ENCODE results near the gene NFIA.
"Not testable (repeated sequence)": the region's sequence is repeated elsewhere in the genome, so short reads cannot be mapped to it uniquely, and the experiment has no call there.

NFIA gene

GRCh38 chr1:61102041-61102440 lies 19.7 kb downstream of the NFIA start:
- no peak for DNase-seq (ENCODE audit: low spot score)

DNA sequence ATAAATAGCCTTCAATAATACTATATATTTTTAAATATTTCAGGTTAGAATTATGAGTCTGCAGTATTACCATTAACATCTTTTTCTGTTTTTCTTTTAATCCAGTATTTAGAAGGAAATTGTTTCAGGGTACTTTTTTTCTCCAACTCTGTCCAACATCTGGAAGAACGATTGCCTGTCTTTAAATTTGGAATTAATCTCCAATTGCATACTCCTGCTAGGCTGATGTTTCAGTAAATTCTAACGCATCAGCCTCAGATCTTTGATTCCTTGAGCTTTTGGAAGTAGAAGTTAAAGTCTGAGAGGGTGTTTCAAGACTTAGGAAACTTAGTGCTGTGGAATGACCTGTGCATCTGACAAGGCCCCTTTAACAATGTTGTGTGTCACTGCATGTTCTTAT lies 20.3 kb downstream of the NFIA start:
- no peak for DNase-seq (ENCODE audit: low spot score)

DNA sequence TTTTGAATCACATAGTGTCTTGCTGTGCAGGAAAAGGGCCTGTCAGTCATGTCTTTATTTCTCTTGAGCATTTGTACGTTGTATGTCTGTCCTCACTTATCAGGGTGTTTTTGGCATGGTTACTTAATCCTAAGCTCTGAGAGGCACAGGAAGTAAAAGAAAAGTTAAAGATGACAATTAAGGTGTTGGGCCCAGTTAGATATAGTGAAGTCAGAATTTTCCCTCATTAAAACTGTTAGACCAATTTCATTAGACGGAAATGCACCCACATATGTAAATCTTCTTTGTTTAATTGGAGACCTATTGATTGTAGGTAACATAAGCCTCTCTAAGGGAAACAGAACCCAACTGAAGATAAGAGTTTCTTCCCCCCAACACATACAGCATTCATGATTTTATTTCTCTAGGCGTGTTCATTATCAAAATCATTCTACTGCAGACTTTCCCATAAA lies 21.9 kb downstream of the NFIA start:
- no peak for DNase-seq (ENCODE audit: low spot score)

- DNase-seq (ENCODE audit: low spot score): no peak
These were observed 25.3 kb downstream of the NFIA start for GRCh38 chr1:61107638-61108037.

DNA sequence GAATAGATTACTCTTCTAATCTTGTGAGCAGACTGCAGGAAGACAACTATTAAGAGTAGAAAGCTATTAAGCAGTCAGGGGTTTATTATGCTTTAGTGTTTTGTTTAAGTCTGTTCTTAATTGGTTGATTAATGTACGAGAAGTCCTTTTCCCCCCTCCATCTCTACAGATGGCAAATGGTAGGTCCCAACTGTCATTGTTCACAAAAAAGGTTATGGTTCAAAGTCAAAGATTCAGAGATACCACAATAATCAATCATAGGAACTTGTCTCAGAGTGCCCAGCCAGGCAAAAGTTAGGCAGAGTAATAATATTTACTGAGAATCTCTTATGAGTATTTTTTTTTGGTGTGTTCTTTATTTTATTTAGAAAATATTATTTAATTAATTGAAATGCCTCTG lies 26.8 kb downstream of the NFIA start:
- DNase-seq (ENCODE audit: low spot score): no peak

- no peak for DNase-seq (ENCODE audit: low spot score)
These were observed 27.5 kb downstream of the NFIA start for GRCh38 chr1:61109910-61110309.

DNA sequence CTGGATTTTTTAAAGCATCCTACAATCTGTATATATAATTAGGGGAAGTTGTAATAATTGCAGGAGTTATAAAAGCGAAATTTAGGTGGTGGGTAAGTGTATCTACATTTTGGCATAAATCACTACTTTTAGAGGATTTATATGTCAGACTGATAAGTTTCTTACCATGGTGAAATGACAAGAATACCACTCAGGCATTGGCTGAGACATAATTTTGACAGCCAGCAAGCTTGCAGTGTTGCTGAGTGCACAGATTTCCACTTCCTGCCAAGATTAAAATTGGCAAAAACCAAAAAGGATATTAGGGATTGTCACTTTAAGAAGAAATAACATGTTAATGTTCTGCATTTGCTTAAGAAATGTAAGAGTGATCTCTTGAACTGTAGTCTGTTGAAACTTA lies 28.2 kb downstream of the NFIA start:
- no peak for DNase-seq (ENCODE audit: low spot score)

DNA sequence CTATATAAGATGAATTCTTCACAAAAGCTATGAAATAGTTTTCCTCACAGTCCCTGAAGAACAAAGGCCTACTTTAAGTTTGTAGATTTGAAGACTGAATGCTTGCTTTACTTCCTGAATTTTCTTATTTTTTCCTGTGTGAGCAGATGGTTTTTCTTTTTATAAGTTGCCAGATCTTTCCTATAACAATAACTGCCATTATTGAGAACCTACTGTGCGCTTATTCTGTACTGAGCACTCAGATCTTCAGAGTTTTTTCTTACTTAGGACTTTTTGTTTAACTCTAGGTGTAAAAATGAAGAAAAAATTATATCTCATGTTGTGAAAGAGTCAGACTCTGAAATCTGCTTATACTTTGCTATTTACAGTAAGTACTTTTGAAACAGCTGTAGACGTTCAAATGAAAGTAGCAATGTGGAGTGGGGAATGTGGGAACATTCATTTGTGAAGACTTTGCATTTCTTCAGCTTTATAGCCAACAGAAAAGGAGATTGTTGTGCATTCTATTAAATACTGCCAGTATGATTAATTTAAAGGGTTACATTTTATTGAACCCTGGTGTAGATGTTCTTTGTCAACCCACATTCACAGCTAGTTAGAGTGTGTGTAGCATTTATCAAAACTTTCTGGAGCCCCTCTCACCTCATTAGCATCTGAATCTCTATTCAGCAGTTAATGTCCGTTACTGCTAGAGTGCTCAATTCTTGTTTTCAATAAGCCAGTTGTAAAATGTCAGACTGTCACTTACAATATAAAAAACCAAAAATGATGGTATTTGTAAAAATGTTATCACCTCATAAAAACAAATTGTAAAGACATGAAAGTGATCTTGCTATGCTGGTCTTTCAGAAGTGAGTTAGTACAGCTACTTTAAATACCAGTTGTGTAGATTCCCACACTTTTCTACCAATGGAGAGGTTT lies 29.0 kb downstream of the NFIA start:
- DNase-seq (ENCODE audit: low spot score): no peak

- no peak for DNase-seq (ENCODE audit: low spot score)
These were observed 32.0 kb downstream of the NFIA start for GRCh38 chr1:61114178-61114870.

- DNase-seq (ENCODE audit: low spot score): no peak
These were observed 33.1 kb downstream of the NFIA start for GRCh38 chr1:61115436-61115835.

- DNase-seq (ENCODE audit: low spot score): no peak
These were observed 34.1 kb downstream of the NFIA start for GRCh38 chr1:61116421-61116820.

DNA sequence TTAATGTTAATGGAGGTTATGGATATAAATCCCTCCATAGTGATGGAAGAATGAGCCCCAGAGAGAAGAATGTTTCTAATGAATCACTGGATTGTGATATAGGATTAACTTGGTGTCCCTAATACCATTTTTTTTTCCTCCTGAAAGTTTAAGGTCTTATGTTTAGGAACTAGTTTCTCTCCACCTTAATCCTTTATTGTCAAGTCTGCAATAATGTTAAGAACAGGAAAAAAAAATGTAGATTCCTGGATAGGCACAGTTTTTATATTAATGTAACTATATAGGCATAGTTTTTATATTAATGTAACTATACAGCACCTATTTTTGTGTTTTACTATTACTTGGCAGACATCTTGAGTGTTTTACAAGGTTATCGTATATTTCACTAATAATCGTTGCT lies 34.9 kb downstream of the NFIA start:
- DNase-seq (ENCODE audit: low spot score): no peak

GRCh38 chr1:61119085-61119484 lies 36.7 kb downstream of the NFIA start:
- no peak for DNase-seq (ENCODE audit: low spot score)

DNA sequence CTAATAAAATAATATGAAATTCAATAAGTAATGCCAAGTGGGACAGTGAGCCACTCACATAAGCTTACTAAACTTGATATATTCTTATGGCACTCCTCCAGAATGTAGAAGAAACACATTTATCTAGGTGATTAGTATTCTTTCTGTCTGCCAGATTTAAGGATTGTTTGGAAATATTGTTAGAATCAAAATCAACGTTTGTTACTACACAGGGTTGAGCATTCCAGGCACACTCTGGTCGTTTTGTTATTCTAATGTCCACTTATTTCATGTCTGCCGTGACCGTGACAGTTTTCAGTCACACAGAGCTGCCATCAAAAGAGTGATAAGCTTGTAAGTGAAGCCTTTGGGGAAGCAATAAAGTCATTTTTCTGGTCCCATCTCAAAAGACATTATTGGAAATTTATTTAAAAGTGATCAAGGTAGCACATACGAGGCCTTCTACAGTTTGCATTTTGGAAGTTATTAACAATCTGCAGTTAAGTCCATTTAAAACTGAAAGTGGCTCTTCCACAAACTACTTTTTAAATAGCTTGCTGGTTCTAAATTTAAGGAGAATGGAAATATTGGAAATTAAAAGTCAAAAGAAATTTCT lies 38.0 kb downstream of the NFIA start:
- no peak for DNase-seq (ENCODE audit: low spot score)

GRCh38 chr1:61120998-61121397 lies 38.6 kb downstream of the NFIA start:
- no peak for DNase-seq (ENCODE audit: low spot score)

DNA sequence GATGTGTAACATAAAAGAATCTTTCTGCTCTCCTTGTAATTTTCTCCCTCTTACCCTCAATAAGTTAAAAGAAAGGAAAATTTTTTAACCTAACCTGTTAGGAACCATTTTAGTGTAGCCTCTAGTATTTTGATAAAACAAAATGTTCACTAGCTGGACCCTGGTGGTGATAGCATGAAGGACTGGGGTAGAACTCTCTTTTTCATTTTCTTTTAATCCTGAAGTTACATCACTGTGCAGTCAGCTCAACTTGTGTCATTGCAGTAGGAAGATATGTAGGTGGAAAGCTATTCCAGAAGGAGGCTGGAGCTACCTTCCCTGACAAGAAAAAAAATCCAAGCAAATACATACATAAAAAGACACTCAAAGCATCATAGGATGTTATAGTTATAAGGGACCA lies 39.3 kb downstream of the NFIA start:
- DNase-seq (ENCODE audit: low spot score): no peak

GRCh38 chr1:61122389-61122788 lies 40.0 kb downstream of the NFIA start:
- no peak for DNase-seq (ENCODE audit: low spot score)

- DNase-seq (ENCODE audit: low spot score): no peak
These were observed 41.0 kb downstream of the NFIA start for GRCh38 chr1:61123326-61123725.

DNA sequence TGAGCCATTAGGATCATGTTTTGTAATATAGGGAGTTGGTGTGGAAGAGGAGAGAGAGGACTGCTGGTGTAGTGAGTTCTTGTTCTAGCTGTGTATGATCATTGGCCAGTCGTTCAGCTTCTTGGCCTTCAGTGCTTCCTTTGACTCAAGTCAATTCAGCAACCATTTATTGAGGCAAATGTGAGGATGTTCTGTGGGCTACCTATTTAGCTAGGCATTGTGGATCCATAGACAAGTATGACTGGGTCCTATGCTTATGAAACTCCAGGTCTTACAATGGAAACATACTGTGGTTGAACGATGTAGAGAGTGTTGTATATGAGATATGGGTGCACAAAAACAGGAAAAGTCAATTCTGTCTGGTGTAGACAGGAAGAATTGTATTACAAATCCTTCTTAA lies 41.7 kb downstream of the NFIA start:
- DNase-seq (ENCODE audit: low spot score): no peak

DNA sequence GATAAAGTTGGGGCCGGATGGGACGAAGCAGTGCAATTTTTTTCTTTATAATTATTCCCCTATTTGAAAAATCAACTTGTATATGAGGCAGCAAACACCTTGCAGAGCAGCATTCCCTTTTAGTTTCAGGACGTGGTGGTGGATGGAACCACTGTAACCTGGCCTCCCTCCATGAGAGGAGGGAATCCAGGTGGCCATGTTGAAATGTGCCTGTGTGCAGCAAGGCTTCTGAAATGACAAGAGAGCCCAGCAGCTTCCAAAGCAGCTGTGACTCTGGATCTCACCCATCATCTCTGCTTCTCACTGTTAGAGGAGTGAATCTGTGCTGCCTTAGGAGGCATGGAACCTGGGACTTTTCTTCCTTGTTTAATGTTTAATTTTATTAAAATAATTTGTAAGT lies 42.3 kb downstream of the NFIA start:
- DNase-seq (ENCODE audit: low spot score): no peak

DNA sequence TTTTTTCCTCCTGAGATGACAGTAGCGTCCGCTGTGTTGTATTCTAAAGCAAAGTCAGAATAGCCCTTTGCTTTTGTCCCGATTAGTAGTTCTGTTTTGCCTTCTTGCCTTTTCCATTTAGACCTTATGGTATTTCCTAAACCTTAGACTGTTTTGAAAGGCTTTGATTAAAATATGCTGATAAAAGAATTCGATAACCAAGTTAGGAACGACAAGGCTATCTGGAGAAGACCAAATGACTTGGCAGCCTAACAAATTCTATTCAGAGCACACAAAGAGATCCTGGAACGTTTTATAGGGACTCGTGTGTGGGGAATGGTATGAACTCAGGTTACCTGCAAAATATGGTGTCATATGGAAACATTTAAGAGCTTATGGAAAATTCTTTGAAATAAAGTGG lies 42.9 kb downstream of the NFIA start:
- DNase-seq (ENCODE audit: low spot score): no peak

GRCh38 chr1:61125895-61126294 lies 43.5 kb downstream of the NFIA start:
- DNase-seq (ENCODE audit: low spot score): no peak

- DNase-seq (ENCODE audit: low spot score): not testable (repeated sequence)
These were observed 44.5 kb downstream of the NFIA start for GRCh38 chr1:61126843-61127242.
